Kidney glomerular epithelial cell (primary cell): Measurements from ENCODE around the gene CA9.
"Not testable (repeated sequence)": the region's sequence is repeated elsewhere in the genome, so short reads cannot be mapped to it uniquely, and the experiment has no call there.

Experiments
- DNase-seq: peaks from one replicate; lab custom pipeline; 2025; lab: John Stamatoyannopoulos, UW

Gene CA9

GRCh38 chr9:35673132-35674024 lies at the start of gene CA9:
Gene CA9, plus strand, starts transcription at chr9:35673928. Its CDS starts 32 bp downstream, at chr9:35673960.
- DNase-seq, result no peak

GRCh38 chr9:35627575-35627974 lies 46.2 kb upstream of the CA9 start:
- DNase-seq, result no peak

- no peak for DNase-seq
Measured at GRCh38 chr9:35628389-35628991, 45.2 kb upstream of the CA9 start.

DNA sequence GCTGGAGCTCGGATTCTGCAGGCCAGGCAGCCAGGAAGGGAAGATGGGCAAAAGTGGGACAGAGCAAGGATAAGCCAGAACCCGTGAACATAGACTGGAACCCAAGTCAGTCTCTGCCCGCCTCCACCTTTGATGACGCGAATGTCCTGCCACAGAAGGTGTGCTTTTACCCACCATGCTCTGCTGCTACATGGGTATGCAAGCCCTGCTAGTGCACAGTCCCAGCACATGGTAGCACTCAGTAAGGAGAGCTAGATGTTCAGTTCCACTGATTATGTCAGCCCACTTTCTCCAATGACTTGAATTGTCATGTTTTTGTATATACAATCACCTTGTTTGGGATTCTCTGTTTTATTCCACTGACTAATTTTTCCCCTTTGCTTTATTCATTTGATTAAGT lies 44.1 kb upstream of the CA9 start:
- no peak for DNase-seq

- DNase-seq, result no peak
Measured at GRCh38 chr9:35635730-35636129, 38.0 kb upstream of the CA9 start.

GRCh38 chr9:35636135-35636876 lies 37.4 kb upstream of the CA9 start:
- DNase-seq, result no peak

- DNase-seq, result not testable (repeated sequence)
Measured at GRCh38 chr9:35636877-35637246, 36.9 kb upstream of the CA9 start.

- DNase-seq, result not testable (repeated sequence)
Measured at GRCh38 chr9:35637427-35637955, 36.2 kb upstream of the CA9 start.

DNA sequence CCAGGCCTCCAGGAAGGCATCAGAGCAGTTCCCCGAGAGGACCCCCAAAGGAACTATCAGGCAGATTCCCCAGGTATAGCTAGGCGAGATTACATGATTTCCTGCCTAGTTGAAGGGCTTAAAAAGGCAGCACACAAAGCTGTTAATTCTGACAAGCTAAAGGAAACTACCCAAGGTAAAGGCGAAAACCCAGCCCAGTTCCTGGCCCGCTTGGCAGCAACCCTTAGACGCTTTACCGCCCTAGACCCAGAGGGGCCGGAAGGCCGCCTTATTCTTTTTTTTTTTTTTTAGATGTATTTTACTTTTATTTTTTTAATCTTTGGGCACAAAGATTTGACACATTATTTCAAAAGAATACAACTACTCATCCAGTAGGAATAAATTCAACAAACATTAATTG lies 35.0 kb upstream of the CA9 start:
- DNase-seq, result not testable (repeated sequence)

GRCh38 chr9:35639225-35639624 lies 34.5 kb upstream of the CA9 start:
- not testable (repeated sequence) for DNase-seq

DNA sequence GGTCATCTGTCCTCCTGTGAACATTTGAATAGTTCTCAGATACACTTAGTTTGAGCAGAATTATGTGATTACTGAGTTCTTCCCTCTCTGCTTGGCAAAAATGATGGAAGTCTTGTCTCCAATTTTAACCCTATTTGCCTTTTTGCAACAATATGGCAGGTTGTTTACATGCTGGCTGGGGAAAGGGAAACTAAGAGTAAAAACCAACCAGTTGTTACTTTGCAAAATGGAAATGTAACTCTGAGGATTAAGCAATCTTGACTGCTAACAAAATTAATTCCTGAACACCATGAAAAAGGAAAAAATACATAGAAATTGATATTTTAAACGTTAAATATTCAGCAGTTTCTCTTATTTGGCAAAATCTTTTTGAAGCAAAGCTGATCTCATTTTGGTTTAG lies 34.1 kb upstream of the CA9 start:
- DNase-seq, result no peak

- not testable (repeated sequence) for DNase-seq
Measured at GRCh38 chr9:35640431-35640830, 33.3 kb upstream of the CA9 start.

DNA sequence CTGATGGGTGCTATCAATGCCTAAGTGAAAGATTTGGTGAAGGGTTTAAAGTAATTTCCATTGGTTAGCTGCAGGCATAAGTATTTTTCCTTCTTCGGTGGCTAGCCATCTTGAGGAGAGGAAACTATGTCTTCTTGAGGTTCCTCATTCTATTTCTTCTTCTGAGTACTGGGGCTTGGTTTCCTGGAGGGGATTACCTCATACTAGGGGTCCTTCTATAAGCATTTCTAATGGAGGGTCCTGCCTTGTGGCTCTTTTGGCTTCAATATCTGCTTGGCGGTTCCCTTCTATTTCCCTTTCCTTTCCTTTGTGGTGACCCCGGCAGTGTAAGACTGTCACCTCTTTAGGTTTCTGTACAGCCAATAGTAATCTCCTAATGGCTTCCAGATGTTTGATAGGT lies 32.2 kb upstream of the CA9 start:
- DNase-seq, result not testable (repeated sequence)

GRCh38 chr9:35643046-35643445 lies 30.7 kb upstream of the CA9 start:
- DNase-seq, result no peak

DNA sequence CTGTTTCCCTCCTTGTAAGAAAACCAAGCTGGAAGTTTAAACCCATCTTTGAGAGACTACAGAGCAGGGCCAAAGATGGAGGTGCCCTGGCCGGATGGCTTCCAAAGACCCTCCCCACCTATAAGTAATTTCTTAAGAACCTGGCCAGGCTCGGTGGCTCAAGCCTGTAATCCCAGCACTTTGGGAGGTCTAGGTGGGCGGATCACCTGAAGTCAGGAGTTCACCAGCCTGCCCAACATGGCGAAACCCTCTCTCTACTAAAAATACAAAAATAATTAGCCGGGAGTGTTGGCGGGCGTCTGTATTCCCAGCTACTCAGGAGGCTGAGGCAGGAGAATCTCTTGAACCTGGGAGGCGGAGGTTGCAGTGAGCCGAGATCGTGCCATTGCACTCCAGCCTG lies 28.0 kb upstream of the CA9 start:
- DNase-seq, result not testable (repeated sequence)

DNA sequence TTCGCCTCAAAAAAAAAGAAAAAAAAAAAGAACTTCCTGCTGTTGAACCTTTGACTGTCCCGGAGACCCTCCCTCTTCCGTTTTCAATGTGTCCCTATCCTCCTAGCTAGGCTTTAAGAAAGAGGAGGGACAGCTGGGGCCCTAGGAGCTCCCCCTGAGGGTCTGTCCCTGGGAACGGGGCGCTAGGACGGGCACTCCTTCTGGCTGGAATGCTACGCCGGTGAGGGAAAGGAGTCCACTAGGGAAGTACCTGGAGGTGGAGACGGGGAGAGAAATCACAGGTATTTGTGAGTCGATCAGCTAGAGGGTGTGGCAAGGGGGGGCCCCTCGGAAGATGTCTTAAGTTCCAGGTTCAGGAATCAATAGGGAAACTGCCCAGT lies 27.6 kb upstream of the CA9 start:
- DNase-seq, result peak; percentile 73

- DNase-seq, result peak; percentile 73
Measured at GRCh38 chr9:35646533-35647265, 27.0 kb upstream of the CA9 start.

DNA sequence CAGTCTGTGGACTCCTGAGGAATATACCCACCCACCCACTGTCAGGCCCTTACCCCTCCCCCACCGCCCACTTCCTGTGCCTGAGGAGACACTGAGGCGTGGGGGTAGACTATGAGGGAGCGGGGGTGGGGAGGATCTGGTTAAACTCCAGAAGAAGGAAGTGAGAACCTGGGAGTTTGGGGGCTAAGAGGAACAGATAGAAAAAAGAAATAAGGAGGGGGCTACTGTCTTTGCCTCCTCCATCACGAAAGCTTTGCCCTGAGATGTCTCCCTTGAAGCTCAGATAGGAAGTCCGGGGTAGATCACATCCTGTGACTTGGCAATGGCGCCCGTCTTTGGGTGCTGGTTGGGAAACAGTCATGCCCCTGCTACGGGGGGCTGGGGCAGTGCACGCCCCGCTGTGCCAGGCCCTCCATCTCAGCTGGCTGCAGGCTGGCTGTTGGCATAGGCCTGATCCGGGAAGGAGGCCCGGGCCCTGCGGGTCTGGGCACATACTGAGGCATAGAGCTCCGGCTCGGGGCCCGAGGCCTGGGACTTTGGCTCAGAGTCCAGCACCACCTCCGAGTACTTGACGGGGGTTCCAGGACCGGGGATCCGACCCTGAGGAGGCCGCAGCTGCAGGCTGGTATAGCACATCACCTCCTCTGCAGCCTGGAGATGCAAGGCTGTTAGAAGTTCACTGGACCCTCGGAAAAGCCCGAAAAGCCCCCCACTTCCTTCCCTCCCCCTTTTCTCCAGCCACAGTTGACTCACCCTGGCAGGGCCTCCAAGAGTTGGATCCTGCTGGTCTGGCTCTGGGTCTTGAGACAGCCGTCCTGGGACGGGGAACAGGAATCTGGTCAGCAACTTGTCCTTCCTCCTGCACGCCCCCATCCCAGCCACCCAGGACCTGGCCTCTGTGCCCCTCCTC lies 24.0 kb upstream of the CA9 start:
- no peak for DNase-seq

GRCh38 chr9:35650341-35651158 lies 23.2 kb upstream of the CA9 start, which contains the start of gene SIT1:
Gene SIT1, minus strand, starts transcription at chr9:35650931. Its CDS starts 78 bp downstream, at chr9:35650853.
- no peak for DNase-seq
